VCaP (cell line): ENCODE measurements around the gene MLLT3.

Source experiments
- H3K27ac ChIP-seq: fragments of 450-650 bp; 2 replicates; pipeline ENCODE4 v1.5.1; 2017
- CTCF ChIP-seq: fragments of 450-650 bp; conservative IDR thresholded peaks from 2 replicates; pipeline ENCODE4 v1.5.1; 2017; ENCODE audit warnings: mild to moderate bottlenecking, moderate library complexity

The MLLT3 gene

GRCh38 chr9:20349568-20349967 is 272.7 kb downstream of the MLLT3 start:
- no peak overlapping the region for H3K27ac ChIP-seq
- TF ChIP-seq CTCF = no peak

GRCh38 chr9:20343325-20343724 is 279.0 kb downstream of the MLLT3 start:
- no peak for TF ChIP-seq CTCF
- H3K27ac ChIP-seq = no peak overlapping the region

- H3K27ac ChIP-seq = no peak overlapping the region
- TF ChIP-seq CTCF = no peak
Observed at GRCh38 chr9:20340511-20340861, 281.8 kb downstream of the MLLT3 start.

- no peak overlapping the region for H3K27ac ChIP-seq
- TF ChIP-seq CTCF = no peak
Observed at GRCh38 chr9:20335668-20336332, 286.5 kb downstream of the MLLT3 start.

- H3K27ac ChIP-seq = no peak overlapping the region
- TF ChIP-seq CTCF = no peak
Observed at GRCh38 chr9:20333991-20334390, 288.3 kb downstream of the MLLT3 start.

GRCh38 chr9:20331095-20331685 is 291.1 kb downstream of the MLLT3 start:
- no peak for TF ChIP-seq CTCF
- H3K27ac ChIP-seq = no peak overlapping the region

- TF ChIP-seq CTCF = no peak
- no peak overlapping the region for H3K27ac ChIP-seq
Observed at GRCh38 chr9:20330688-20331087, 291.6 kb downstream of the MLLT3 start.
